WI38 (cell line): ENCODE results near the gene EIF2A.

Source experiments
- H3K4me3 ChIP-seq: 2 replicates; pipeline ENCODE4 v1.5.1; 2011; ENCODE audit warnings: low read depth, mild to moderate bottlenecking, control low read depth, low read length
- CTCF ChIP-seq: IDR thresholded peaks from 2 replicates; pipeline ENCODE4 v1.5.1; 2012; ENCODE audit warnings: low read depth, mild to moderate bottlenecking, control low read depth, low read length

EIF2A gene

GRCh38 chr3:150543531-150543930 lies 3.1 kb upstream of the EIF2A start:
- no peak overlapping the region for H3K4me3 ChIP-seq
- TF ChIP-seq CTCF = no peak

GRCh38 chr3:150544041-150544440 lies 2.5 kb upstream of the EIF2A start:
- H3K4me3 ChIP-seq = peak overlapping the region; percentile 98
- TF ChIP-seq CTCF = no peak

GRCh38 chr3:150544726-150545125 lies 1.9 kb upstream of the EIF2A start:
- H3K4me3 ChIP-seq = peak overlapping the region; percentile 98
- TF ChIP-seq CTCF = no peak

- TF ChIP-seq CTCF = no peak
- H3K4me3 ChIP-seq = peak overlapping the region; percentile 98
Observed at GRCh38 chr3:150545419-150546225, 965 bp upstream of the EIF2A start.

- H3K4me3 ChIP-seq = peak overlapping the region; percentile 98
- TF ChIP-seq CTCF = no peak
Observed at GRCh38 chr3:150547045-150547741, 606 bp downstream of the EIF2A start.

GRCh38 chr3:150555859-150556436 lies 9.4 kb downstream of the EIF2A start:
- no peak for TF ChIP-seq CTCF
- H3K4me3 ChIP-seq = no peak overlapping the region

- H3K4me3 ChIP-seq = no peak overlapping the region
- no peak for TF ChIP-seq CTCF
Observed at GRCh38 chr3:150556792-150557191, 10.2 kb downstream of the EIF2A start.
